Lung (tissue), 12 donors: ENCODE results near the gene SETD1B. TPM values are rescaled to one million over a fixed set of nuclear protein-coding genes. Genes with fewer than 3 reads are reported as not detected.

Experiments
- ATAC-seq: fragments of 200-7000 bp; cut with Tn5 transposase; one replicate; pipeline ENCODE4 v1.9.1; 2020; ENCODE audit warnings: moderate number of reproducible peaks; ENCODE audit not compliant: insufficient read depth, low FRiP score
- DNase-seq, 3 donors: peaks; one replicate each; pipeline ENCODE4 v3.0.0-alpha.2; 2013 to 2017
- H3K27ac ChIP-seq, 2 donors: one replicate each; pipeline ENCODE4 v1.5.1; 2013; ENCODE audit warnings: mild to moderate bottlenecking in 2 of 2, moderate library complexity in 2 of 2, control low read depth in 1 of 2, inconsistent platforms in 1 of 2, low read depth in 1 of 2, low read length in 1 of 2
- H3K27me3 ChIP-seq, 3 donors: one replicate each; pipeline ENCODE4 v1.5.1; 2013; ENCODE audit warnings: low read length in 2 of 3; ENCODE audit not compliant: control insufficient read depth in 3 of 3, insufficient read depth in 3 of 3
- H3K36me3 ChIP-seq, 4 donors: one replicate each; pipeline ENCODE4 v1.5.1; 2013; ENCODE audit warnings: low read length in 4 of 4, mild to moderate bottlenecking in 1 of 4, moderate library complexity in 1 of 4; ENCODE audit not compliant: control insufficient read depth in 4 of 4, insufficient read depth in 4 of 4
- H3K4me1 ChIP-seq, 5 donors: one replicate each; pipeline ENCODE4 v1.5.1; 2013; ENCODE audit warnings: low read length in 5 of 5, mild to moderate bottlenecking in 2 of 5, moderate library complexity in 1 of 5; ENCODE audit not compliant: control insufficient read depth in 5 of 5, insufficient read depth in 5 of 5
- H3K4me3 ChIP-seq: one replicate; pipeline ENCODE4 v1.5.1; 2013; ENCODE audit warnings: mild to moderate bottlenecking, control low read depth, moderate library complexity
- H3K9ac ChIP-seq, 2 donors: one replicate each; pipeline ENCODE4 v1.5.1; 2013; ENCODE audit warnings: low read length in 2 of 2, control low read depth in 1 of 2; ENCODE audit not compliant: insufficient read depth in 1 of 2
- H3K9me3 ChIP-seq, 4 donors: one replicate each; pipeline ENCODE4 v1.5.1; 2013; ENCODE audit warnings: low read length in 3 of 4, mild to moderate bottlenecking in 1 of 4, moderate library complexity in 1 of 4; ENCODE audit not compliant: control insufficient read depth in 4 of 4, insufficient read depth in 3 of 4
- CTCF ChIP-seq: IDR thresholded peaks from 2 replicates; pipeline ENCODE4 v1.5.1; 2012; ENCODE audit warnings: mild to moderate bottlenecking; ENCODE audit errors: control extremely low read depth, extremely low read depth
- WGBS, 2 donors: extraction: QIAGEN DNeasy Blood & Tissue Kit; methylation state at CpG; one replicate each; pipeline ENCODE4 v1.1.7; 2013; 5-methylcytosine and 5-hydroxymethylcytosine counted together
- polyA plus RNA-seq, 2 donors: library from polyadenylated mRNA; stranded (reverse); fragments of 200-250 nt; gene quantifications; one replicate each; pipeline ENCODE4 v1.2.1, GENCODE V29; 2013
- total RNA-seq, 2 donors: library from RNA; depleted of rRNA in 1 of 2; stranded (reverse); fragments of >200 nt in 1 of 2; gene quantifications; one replicate each; pipeline ENCODE4 v1.2.1, GENCODE V29; 2014 to 2021
- donor health status: control.
- donor health status: control.
- donor health status: Bipolar disorder and iron deficiency.
- donor health status: healthy.
- donor health status: DM: yes; HTN: yes; CAD: no.

Gene SETD1B
- total and polyA plus RNA-seq, 4 donors = 7.3 to 28.1 (median 10.4) TPM

GRCh38 chr12:121807642-121808347 lies 4.0 kb downstream of the SETD1B start:
- WGBS, 2 donors = 81 to 84% methylated on average over 14 of the region's 14 CpGs
- H3K27ac ChIP-seq = no peak overlapping the region
- no peaks in the 10 kb centered on the region for H3K27me3 ChIP-seq

GRCh38 chr12:121808623-121809022 lies 4.8 kb downstream of the SETD1B start:
- H3K27ac ChIP-seq = no peak overlapping the region
- no peaks in the 10 kb centered on the region for H3K27me3 ChIP-seq
- DNase-seq (no peak), ATAC-seq (no peak)
- H3K9ac ChIP-seq = no peak overlapping the region
- no peak for TF ChIP-seq CTCF
- H3K4me1 ChIP-seq = peaks cover 5 to 37% (median 21%) of the 10 kb centered on the region in 5 donors
- no peak overlapping the region for H3K4me3 ChIP-seq
- no peaks in the 10 kb centered on the region for H3K9me3 ChIP-seq
- peaks cover 0 to 39% (median 18%) of the 10 kb centered on the region in 4 donors for H3K36me3 ChIP-seq
- WGBS, 2 donors = 94 to 95% methylated on average over 8 of the region's 8 CpGs

More at GRCh38 chr12:121807642-121808347, 4.0 kb downstream of the SETD1B start:
- peaks cover 5 to 34% (median 21%) of the 10 kb centered on the region in 5 donors for H3K4me1 ChIP-seq
- H3K9ac ChIP-seq = no peak overlapping the region
- DNase-seq = no peak
- H3K9me3 ChIP-seq = no peaks in the 10 kb centered on the region
- no peak overlapping the region for H3K4me3 ChIP-seq
- ATAC-seq = no peak
- peaks cover 0 to 39% (median 17%) of the 10 kb centered on the region in 4 donors for H3K36me3 ChIP-seq
- no peak for TF ChIP-seq CTCF

- ATAC-seq (no peak), DNase-seq (no peak)
- 89 to 96% methylated on average over 27 of the region's 27 CpGs for WGBS, 2 donors
- no peak for TF ChIP-seq CTCF
- H3K4me3 ChIP-seq = no peak overlapping the region
- peaks cover 5 to 37% (median 21%) of the 10 kb centered on the region in 5 donors for H3K4me1 ChIP-seq
- H3K9me3 ChIP-seq = no peaks in the 10 kb centered on the region
- H3K36me3 ChIP-seq = peaks cover 3 to 46% (median 19%) of the 10 kb centered on the region in 4 donors
- no peak overlapping the region for H3K27ac ChIP-seq
- H3K9ac ChIP-seq = no peak overlapping the region
- no peaks in the 10 kb centered on the region for H3K27me3 ChIP-seq
Observed at GRCh38 chr12:121809712-121810116, 5.9 kb downstream of the SETD1B start.
